BJ (cell line): ENCODE results near the gene RETREG1. TPM values are rescaled to one million over a fixed set of nuclear protein-coding genes. Genes with fewer than 3 reads are reported as not detected.

Source experiments
- CTCF ChIA-PET: fragments of 350-600 bp; formaldehyde crosslinking; extraction: SDS; loops from one replicate; lab custom pipeline; 2021; ENCODE audit warnings: antibody characterized with exemption, inconsistent platforms; lab: Yijun Ruan, JAX
- POLR2A ChIA-PET: fragments of 300-600 bp; sonication (Branson Sonifier 250); formaldehyde crosslinking; extraction: SDS; loops from one replicate; lab custom pipeline; 2021; ENCODE audit warnings: antibody characterized with exemption; lab: Charles Lee
- DNase-seq: peaks from one replicate; pipeline ENCODE4 v3.0.0-alpha.2; 2011; ENCODE audit warnings: low read depth
- H3K27me3 ChIP-seq: 2 replicates; pipeline ENCODE4 v1.6.0; 2011; ENCODE audit warnings: low read length; ENCODE audit not compliant: control insufficient read depth, insufficient read depth
- H3K36me3 ChIP-seq: 2 replicates; pipeline ENCODE4 v1.5.1; 2011; ENCODE audit warnings: low read length; ENCODE audit not compliant: control insufficient read depth, insufficient read depth
- H3K4me3 ChIP-seq: 2 replicates; pipeline ENCODE4 v1.5.1; 2011; ENCODE audit warnings: low read depth, mild to moderate bottlenecking, control low read depth, low read length
- CTCF ChIP-seq: IDR thresholded peaks from 2 replicates; pipeline ENCODE4 v1.5.1; 2011; ENCODE audit warnings: low read depth, mild to moderate bottlenecking, control low read depth, inconsistent platforms, low read length, moderate library complexity; ENCODE audit not compliant: insufficient read depth
- polyA minus RNA-seq: library from RNA; depleted of rRNA, polyadenylated mRNA; stranded (reverse); fragments of >200 nt; gene quantifications from 2 replicates; pipeline ENCODE4 v1.2.3, GENCODE V29; 2011; rRNA and poly(A)+ RNA removed
- polyA plus RNA-seq: library from polyadenylated mRNA; depleted of rRNA; stranded (reverse); fragments of >200 nt; gene quantifications from 2 replicates; pipeline ENCODE4 v1.2.3, GENCODE V29; 2011; rRNA removed

The RETREG1 gene
- polyA plus RNA-seq, result 0.04 and 0.06 TPM in 2 replicates
- 0.14 TPM in 1 of 2 replicates, not detected in the other for polyA minus RNA-seq

GRCh38 chr5:16616536-16617273 is at the start of gene RETREG1:
Gene RETREG1 (minus strand): TSS chr5:16616997. CDS start chr5:16616971, 26 bp downstream.
- DNase-seq, result no peak
- POLR2A ChIA-PET, result no interaction called here

GRCh38 chr5:16666130-16666882 is 49.5 kb upstream of the RETREG1 start:
- POLR2A ChIA-PET, result no interaction called here
- H3K36me3 ChIP-seq, result peaks cover 32% of the 10 kb centered on the region

More at GRCh38 chr5:16616536-16617273, at the start of gene RETREG1:
- TF ChIP-seq CTCF, result no peak
- H3K36me3 ChIP-seq, result no peaks in the 10 kb centered on the region
- CTCF ChIA-PET, result interaction anchor here (1.1 to 1.2 kb wide), 2 partner anchors 8 to 22 kb away, joined by 3 read pairs; no protein-coding TSS in a partner anchor
- peaks cover 19% of the 10 kb centered on the region for H3K27me3 ChIP-seq
- peak within 1 kb of the TSS; percentile 46 for H3K4me3 ChIP-seq

GRCh38 chr5:16665601-16666000 is 48.8 kb upstream of the RETREG1 start:
- no peak overlapping the region for H3K4me3 ChIP-seq
- peaks cover 28% of the 10 kb centered on the region for H3K36me3 ChIP-seq
- POLR2A ChIA-PET, result no interaction called here
- H3K27me3 ChIP-seq, result no peaks in the 10 kb centered on the region
- DNase-seq, result no peak
- CTCF ChIA-PET, result interaction anchor here (1.3 kb wide), 1 partner anchor 8 kb away, joined by 3 read pairs; no protein-coding TSS in a partner anchor
- no peak for TF ChIP-seq CTCF

More at GRCh38 chr5:16666130-16666882, 49.5 kb upstream of the RETREG1 start:
- Histone ChIP-seq H3K27me3 (no peaks in the 10 kb centered on the region), H3K4me3 (no peak overlapping the region)
- no peak for DNase-seq
- TF ChIP-seq CTCF, result no peak
- CTCF ChIA-PET, result interaction anchor here (1.0 to 1.3 kb wide), 3 partner anchors 9 to 116 kb away, joined by 3 read pairs; no protein-coding TSS in a partner anchor

- TF ChIP-seq CTCF, result no peak
- ChIA-PET CTCF (no interaction called here), POLR2A (no interaction called here)
- Histone ChIP-seq H3K4me3 (no peak overlapping the region), H3K27me3 (no peaks in the 10 kb centered on the region), H3K36me3 (peaks cover 24% of the 10 kb centered on the region)
- DNase-seq, result no peak
Observed at GRCh38 chr5:16664368-16664767, 47.6 kb upstream of the RETREG1 start.

GRCh38 chr5:16663840-16664239 is 47.0 kb upstream of the RETREG1 start:
- POLR2A ChIA-PET, result no interaction called here
- no peak for DNase-seq
- CTCF ChIA-PET, result interaction anchor here (0.6 kb wide), 1 partner anchor 1641 kb away, joined by 4 read pairs; no protein-coding TSS in a partner anchor

More at GRCh38 chr5:16663840-16664239, 47.0 kb upstream of the RETREG1 start:
- H3K27me3 ChIP-seq, result no peaks in the 10 kb centered on the region
- no peak for TF ChIP-seq CTCF
- H3K36me3 ChIP-seq, result peaks cover 24% of the 10 kb centered on the region
- no peak overlapping the region for H3K4me3 ChIP-seq
